PFSK-1 (cell line): Measurements from ENCODE around the gene ANO4.

Source experiments
- FOXP2 ChIP-seq: optimal IDR thresholded peaks from 2 replicates; pipeline ENCODE3; 2011; ENCODE audit warnings: borderline replicate concordance, control low read depth, inconsistent platforms; ENCODE audit not compliant: insufficient read depth; ENCODE audit errors: extremely low read length, extremely low read depth
- POLR2AphosphoS5 ChIP-seq: IDR thresholded peaks from 2 replicates; pipeline ENCODE4 v1.6.1; 2012; ENCODE audit warnings: low read depth, mild to moderate bottlenecking, control low read depth, low read length, moderate library complexity
- REST ChIP-seq, 2 experiments: IDR thresholded peaks; 2 replicates each; pipeline versions ENCODE4 v1.6.1 to v1.8.0; 2011 to 2012; ENCODE audit warnings: low read depth in 2 of 2, low read length in 2 of 2, control low read depth in 1 of 2, inconsistent platforms in 1 of 2, mild to moderate bottlenecking in 1 of 2, moderate library complexity in 1 of 2; ENCODE audit not compliant: insufficient read depth in 1 of 2
- TAF1 ChIP-seq: IDR thresholded peaks from 2 replicates; pipeline ENCODE4 v1.6.1; 2012; ENCODE audit warnings: low read length, control low read depth, borderline replicate concordance; ENCODE audit not compliant: insufficient read depth

DNA sequence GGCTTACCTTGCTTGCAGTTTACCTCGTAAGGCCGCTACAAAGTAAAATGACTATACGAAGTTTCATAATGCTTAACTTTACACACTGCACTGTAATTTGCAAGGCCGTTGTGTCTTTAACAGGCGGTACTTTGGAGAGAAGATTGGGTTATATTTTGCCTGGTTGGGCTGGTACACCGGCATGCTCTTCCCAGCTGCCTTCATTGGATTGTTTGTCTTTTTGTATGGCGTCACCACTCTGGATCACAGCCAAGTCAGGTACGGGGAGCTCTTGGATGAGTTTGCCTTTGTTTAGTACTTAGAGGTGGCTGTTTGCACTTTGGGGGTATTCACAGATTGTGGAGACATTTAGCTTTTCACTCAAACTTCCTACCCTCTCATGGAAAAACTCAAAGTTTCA lies 247.6 kb downstream of the ANO4 start:
- no peak for TF ChIP-seq TAF1
- TF ChIP-seq REST (IDR thresholded peaks at IDR 0.05; ENCODE audit: insufficient read depth in 1 of 2, low read depth in 2 of 2, low read length in 2 of 2) = no peak
- no peak for TF ChIP-seq POLR2AphosphoS5
- no peak for TF ChIP-seq FOXP2
